Suprapubic skin (tissue), 4 donors: ENCODE data around the gene TUBA1C.

ENCODE experiments used
- CTCF ChIP-seq, 2 donors: fragments of 200-600 bp in 1 of 2; fragments of 450-650 bp in 1 of 2; sonication (generic) in 1 of 2; IDR thresholded peaks; one replicate each; pipeline ENCODE4 v1.5.1; 2016 to 2019; ENCODE audit warnings: antibody characterized with exemption in 2 of 2, mild to moderate bottlenecking in 1 of 2, moderate library complexity in 1 of 2
- EP300 ChIP-seq: sonication (generic); formaldehyde crosslinking; IDR thresholded peaks from one replicate; pipeline ENCODE4 v1.6.1; 2017; ENCODE audit warnings: antibody characterized with exemption
- POLR2AphosphoS5 ChIP-seq, 3 donors: sonication (generic); formaldehyde crosslinking; IDR thresholded peaks; one replicate each; pipeline ENCODE4 v1.6.1; 2017; ENCODE audit warnings: antibody characterized with exemption in 3 of 3

DNA sequence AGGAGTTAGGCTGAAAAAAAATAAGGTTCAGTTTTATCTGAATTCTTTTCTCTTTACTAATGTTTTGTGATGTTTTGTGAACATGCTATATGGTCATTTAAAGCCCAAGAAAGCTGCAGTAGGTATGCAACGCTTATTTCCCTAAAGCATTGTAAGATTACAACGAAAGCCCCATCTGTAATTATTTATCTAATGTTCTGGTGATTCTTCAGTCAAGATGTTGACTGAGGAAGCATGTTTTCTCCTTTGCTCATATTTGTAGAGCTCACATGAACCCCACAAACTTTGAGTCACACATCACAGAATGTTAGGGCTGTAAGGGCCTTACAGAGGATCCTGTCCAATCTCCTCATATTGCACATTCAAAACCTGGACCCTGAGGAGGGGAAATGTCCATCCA is 3.2 kb upstream of the TUBA1C start:
- TF ChIP-seq CTCF (IDR thresholded peaks at IDR 0.05) (no peak), EP300 (no peak), POLR2AphosphoS5 (IDR thresholded peaks at IDR 0.05) (no peak)
